ENCODE measurements around the gene XPO1.

DNA sequence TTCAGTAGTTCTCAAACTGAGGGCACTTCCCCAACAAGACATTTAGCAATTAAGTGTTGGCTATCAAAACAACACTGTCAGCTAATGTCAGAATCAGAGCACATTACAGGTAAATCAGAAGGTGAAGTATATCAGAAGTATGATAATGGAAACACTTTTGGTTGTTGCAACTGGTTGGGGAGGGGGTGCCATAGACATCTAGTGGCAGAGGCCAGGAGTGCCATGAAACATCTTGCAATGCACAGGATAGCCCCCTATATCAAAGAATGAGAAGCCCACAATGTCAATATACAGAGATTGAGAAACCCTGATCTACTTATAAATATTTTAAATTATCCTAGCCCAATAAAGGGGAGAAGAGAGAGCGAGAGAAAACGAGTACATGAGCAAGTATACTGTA, 4.9 kb upstream of the XPO1 start:
- TF ChIP-seq, protein P1, sequence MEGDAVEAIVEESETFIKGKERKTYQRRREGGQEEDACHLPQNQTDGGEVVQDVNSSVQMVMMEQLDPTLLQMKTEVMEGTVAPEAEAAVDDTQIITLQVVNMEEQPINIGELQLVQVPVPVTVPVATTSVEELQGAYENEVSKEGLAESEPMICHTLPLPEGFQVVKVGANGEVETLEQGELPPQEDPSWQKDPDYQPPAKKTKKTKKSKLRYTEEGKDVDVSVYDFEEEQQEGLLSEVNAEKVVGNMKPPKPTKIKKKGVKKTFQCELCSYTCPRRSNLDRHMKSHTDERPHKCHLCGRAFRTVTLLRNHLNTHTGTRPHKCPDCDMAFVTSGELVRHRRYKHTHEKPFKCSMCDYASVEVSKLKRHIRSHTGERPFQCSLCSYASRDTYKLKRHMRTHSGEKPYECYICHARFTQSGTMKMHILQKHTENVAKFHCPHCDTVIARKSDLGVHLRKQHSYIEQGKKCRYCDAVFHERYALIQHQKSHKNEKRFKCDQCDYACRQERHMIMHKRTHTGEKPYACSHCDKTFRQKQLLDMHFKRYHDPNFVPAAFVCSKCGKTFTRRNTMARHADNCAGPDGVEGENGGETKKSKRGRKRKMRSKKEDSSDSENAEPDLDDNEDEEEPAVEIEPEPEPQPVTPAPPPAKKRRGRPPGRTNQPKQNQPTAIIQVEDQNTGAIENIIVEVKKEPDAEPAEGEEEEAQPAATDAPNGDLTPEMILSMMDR (conservative IDR thresholded peaks at IDR 0.05 in 1 of 2, IDR thresholded peaks at IDR 0.05 in 1 of 2; ENCODE audit: low read depth in 1 of 2, low read length in 2 of 2), result no peak
- no peak for TF ChIP-seq EZH2 (IDR thresholded peaks at IDR 0.05; ENCODE audit: low read length, missing control alignments)

All from fibroblast of lung (primary cell).